Stimulated activated CD4-positive, alpha-beta T cell treated with anti-CD3 and anti-CD28 coated beads, TNF-alpha, amount 100 ng/mL, for 48 hours (primary cell): ENCODE measurements around the gene SF3B6.
"Not testable (repeated sequence)": the region's sequence is repeated elsewhere in the genome, so short reads cannot be mapped to it uniquely, and the experiment has no call there.

Experiments used
- DNase-seq, 3 donors: peaks; one replicate each; pipeline ENCODE4 v3.0.0-alpha.2; 2020; ENCODE audit warnings: low read depth in 3 of 3

The SF3B6 gene

DNA sequence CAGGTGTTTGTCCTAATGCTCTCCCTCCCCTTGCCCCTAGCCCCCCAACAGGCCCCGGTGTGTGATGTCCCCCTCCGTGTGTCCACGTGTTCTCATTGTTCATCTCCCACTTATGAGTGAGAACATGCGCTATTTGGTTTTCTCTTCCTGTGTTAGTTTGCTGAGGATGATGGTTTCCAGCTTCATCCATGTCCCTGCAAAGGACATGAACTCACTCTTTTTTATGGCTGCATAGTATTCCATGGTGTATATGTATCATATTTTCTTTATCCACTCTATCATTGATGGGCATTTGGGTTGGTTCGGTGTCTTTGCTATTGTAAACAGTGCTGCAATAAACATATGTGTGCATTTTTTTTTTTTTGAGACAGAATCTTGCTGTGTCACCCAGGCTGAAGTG is 17.1 kb upstream of the SF3B6 start:
- DNase-seq = not testable (repeated sequence)

DNA sequence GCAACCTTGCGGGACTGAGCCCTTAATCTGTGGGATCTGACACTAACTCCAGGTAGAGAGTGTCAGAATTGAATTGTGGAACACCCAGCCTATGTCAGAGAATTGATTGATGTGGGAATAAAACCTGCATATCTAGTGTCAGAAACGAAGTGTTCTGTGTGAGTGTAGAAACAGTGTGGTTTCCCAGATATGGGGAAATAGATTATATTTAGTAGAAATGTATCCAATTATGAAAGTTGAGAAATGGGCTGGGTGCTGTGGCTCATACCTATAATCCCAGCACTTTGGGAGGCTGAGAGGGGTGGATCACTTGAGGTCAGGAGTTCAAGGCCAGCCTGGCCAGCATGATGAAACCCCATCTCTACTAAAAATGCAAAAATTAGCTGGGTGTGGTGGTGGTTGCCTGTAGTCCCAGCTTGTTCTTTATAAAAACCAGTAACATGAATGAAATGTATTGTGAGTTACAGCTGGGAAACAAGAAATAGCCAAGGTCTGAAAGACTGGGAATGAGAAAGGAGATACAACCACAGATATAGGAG is 12.8 kb upstream of the SF3B6 start:
- no peak for DNase-seq

DNA sequence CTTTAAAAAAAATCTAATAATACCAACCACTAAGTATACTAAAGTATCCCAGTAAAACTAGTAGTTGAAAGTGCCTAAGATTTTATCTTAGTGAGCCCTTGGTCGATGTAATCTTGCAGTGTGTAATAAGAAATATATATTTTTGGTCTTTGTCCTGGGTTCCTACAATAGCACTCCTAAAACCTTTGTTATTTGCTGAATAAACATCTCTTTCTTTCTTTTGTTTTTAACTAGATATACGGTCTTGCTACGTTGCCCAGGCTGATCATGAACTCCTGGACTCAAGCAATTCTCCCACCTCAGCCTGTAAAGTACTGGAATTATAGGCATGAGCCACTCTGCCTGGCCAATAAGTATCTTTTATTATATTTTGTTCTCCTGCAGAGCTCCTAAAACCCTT is 10.9 kb upstream of the SF3B6 start:
- no peak for DNase-seq

DNA sequence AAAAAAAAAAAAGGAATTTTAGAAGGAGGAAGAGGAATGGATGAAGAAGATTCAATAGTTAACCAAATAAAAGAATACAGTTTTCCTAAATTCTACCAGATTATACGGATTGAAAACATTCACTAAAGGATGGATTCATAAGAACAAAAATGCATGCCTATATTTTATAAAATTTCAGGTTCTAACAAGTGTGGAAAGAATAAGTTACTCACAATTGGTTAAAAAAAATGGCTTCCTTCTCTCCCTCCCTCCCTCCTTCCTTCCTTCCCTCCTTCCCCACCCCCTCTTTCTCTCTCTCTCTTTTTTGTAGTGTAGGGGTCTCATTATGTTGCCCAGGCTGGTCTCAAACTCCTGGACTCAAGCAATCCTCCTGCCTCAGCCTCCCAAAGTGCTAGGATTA is 10.1 kb upstream of the SF3B6 start:
- no peak for DNase-seq

DNA sequence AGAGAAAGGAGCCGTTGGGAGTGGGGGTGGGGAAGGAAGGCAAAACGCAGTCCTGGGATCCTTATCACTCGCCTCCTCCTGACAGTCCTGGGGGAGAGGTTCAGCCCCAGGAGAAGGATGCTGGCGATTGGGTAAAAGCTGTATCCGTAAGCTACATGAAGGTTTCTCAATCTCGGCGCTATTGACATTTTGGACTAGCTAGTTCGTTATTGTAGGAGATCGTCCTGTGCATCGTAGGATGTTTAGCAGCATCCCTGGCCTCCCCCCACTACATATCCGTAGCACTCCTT is 9.0 kb upstream of the SF3B6 start:
- no peak for DNase-seq

DNA sequence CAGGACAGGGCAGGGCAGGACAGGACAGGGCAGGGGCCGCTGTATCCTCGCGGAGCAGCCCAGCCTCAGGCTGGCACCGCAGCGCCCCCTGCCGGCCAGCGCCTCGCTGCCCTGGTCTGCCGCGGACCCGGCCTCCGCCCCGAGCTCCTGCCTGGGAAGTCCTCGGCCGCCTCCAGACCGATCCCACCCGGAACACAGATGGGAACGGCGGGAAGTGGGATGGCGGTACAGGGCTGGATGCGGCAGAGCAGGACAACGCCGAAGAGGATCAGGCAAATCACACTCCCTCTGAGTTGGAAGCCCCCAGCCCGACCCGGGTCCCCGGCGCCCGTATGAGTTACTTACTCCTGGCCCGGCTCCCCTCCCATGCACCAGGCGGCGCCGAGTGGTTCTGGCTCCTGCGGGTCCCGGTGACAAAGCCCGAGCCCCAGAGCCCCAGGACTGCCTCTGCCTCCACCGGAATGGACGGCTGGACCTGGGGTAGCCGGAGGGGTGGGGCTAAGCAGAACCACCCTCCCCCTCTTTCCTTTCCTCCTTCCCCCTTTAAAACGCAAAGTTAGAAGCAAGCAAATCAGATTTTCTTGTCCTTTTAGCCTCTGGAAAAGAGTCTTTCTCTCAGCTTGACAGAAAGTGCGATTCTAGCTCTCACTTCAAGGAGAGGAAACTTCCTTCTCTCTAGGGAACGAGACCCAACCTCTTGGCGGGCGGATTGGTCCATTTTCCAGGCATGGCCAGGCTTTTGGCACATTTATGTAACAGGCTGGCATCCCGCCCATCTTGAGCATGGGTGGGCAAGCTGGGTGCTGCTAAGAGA is 8.5 kb upstream of the SF3B6 start, which contains the start of gene TP53I3:
TP53I3 (minus strand) TSS at position 449 of the 814 bp plus-strand sequence. CDS start 508 bp downstream, outside the sequence.
- peak; percentile 56 to 86 (median 76) for DNase-seq

DNA sequence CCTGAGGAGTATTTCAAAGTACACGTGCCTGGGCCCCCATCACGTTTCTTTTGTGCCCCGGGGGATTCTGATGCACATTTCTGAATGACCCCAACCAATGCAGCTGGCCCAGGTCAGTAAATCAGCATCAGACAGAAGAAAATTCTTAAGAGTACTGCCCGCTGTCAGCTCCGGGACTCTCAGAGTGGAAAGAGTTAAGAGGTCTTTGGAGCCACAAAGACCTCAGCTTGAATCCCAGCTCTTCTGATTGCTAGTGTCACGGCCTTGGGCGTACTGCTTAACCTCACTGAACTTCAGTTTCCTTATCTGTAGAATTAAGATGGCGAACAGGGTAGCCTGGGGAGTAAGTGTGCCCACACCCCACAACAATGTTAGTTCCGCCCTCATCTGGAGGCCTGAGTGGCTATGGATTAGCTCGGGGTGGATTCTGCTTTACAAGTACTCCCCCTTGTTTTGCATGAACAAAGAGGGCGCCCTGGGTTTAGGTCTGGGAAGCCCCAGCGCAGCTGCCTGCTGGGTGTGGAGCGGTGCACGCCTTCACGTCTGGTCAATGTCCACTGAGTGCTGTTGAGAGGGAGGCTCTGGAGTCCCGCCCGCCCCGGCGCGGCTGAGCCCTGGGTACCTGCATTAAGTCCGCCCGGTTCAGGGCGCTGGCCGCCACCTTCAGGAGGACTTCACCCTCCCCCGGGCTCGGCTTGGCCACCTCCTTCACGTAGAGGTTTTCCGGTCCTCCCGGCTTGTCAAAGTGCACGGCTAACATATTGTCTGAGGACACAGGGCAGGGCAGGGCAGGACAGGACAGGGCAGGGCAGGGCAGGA is 7.7 kb upstream of the SF3B6 start:
- DNase-seq = no peak

DNA sequence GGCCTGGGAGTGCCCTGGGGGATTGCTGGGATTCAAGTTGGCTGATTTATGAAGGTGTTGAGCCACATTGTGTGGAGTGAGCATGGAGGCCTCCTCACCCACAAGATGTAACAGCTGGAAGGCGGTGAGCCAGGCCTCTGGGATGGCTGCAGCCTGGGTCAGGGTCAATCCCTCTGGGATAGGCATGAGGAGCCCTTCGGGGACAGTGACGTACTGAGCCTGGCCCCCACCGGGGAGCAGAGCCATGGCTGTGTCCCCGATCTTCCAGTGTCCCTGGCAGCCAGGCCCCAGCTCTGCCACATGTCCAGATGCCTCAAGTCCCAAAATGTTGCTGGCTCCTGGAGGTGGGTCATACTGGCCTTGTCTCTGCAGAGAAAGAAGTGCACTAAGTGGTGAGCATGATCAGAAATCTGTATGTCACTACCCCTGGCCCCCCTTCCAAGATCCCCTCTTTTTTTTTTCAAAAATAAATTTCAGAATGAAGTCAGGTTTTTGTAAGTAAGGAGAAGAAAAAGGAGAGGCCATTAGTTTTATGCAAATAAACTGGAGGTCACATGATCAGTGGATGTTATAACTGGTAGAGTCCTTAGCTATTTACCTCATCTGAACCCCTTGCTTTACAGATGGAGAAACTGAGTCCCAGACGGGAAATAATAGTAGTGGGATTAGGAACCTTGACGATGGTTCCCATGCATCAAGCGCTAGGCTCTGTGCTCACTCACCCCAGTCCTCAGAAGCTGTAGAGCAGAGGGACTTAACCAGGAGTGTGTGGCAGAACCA is 6.9 kb upstream of the SF3B6 start:
- DNase-seq = no peak

DNA sequence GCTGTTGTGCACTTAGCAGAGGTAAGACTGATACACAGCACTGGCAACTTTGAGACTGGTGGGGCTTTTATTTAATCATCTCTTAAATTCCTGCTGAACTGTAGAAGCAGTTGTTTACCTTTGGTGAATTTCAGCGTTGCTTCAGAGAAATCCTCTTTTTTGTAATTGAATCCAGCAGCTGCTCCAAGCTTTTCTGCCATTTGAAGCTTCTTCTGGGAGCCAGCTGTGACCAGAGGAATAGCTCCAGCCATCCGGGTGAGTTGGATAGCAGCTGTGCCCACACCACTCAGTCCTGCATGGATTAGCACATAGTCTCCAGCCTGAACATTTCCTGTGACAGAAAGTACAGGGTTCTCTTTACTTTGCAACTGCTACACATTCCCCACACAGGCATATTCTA is 4.6 kb upstream of the SF3B6 start:
- DNase-seq = no peak

DNA sequence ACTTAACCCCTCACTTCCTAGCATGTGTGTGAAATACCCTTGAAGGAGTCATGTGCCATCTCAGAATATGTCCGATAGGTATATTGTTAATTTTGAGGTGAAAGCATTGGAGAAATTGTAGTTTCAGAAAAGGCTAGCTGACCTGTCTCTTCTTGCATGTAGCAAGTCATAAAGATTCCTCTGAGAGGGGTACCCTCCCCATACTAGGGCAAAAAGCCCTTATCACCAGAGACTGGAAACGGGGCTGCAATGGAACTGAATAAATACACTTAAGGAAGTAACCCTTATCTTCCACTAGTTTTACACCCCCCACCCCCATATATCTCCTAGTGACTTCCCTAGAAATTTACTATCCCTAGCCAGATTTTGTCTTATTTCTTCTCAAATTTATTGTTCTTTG is 1.8 kb upstream of the SF3B6 start:
- DNase-seq = no peak

DNA sequence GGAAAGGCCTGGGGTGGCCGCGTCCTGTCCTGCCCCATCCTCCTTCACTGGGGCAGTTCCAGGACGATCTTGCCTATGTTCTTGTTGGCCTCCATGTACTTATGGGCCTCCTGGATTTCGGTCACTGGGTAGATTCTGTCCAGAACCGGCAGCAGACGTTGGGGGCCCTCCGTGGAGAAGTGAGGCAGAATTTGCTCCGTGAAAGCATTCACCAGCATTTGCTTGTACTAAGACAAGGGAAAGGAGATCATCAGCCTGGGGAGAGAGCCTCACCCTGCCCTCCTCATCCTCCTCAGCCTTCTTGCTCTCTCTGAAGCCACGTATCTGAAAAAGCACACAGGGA is 1.4 kb upstream of the SF3B6 start:
- DNase-seq = no peak

DNA sequence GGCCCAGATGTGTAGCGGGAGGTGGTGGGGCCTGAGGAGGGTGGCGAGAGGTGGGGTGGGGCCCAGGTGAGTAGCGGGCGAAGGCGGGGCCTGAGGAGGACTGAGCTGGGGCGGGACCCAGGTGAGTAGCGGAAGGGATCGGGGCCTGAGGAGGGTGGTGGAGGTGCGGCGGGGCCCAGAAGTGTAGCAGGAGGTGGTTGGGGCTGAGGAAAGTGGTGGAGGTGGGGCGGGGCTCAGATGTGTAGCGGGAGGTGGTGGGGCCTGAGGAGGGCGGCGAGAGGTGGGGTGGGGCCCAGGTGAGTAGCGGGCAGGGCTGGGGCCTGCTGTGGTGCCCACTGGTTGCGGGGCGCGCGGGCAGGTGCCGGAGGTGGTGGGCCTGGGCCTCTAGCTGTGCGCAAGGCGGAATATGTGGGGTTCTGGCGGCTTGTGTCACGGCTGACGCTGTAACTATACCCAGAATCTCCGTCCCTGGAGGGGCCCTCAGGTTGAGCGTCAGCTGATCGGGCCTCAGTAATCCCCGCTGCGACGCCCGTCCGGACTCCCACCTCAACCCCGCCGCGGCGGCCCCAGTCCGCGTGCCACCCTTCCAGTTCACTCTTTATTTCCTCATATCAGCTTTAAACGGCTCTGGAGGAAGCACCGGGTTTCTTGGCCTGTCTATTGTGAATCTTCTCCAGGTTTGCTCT is 866 bp upstream of the SF3B6 start:
- peak in 1 of 3 donors; percentile 51 for DNase-seq

DNA sequence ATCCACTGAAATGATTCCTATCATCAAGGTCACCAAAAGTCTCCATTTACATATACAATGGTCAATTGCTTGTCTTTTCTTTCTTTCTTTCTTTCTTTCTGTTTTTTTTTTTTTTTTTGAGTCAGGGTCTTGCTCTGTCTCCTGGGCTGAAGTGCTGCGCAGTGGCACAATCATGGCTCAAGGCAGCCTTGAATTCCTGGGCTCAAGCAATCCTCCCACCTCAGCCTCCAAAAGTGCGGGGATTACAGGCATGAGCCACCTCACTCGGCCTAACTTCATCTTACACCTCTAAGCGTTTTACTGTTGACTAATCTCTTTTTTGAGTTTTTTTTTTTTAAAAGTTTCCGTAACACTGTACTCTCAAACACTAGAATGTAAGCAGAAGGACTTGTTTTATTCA is 867 bp downstream of the SF3B6 start:
- no peak for DNase-seq

DNA sequence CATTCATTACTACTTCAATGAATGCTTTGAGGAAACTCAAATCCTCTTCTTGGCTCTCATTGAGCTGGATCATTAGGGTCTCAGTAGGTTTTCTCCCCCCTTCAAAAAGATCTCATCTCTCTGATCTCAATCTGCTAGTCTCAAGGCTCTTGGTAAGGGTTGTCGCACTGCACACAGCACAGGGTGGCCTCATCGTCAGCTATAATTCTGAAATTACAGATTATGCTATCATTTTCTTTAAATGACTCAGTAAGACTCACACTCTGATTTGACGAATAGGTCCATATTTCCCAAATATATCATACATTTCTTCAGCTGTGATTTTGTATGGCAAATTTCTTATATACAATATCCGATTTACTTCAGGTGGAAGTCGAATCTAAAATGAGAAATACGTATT is 2.3 kb downstream of the SF3B6 start:
- DNase-seq = no peak

DNA sequence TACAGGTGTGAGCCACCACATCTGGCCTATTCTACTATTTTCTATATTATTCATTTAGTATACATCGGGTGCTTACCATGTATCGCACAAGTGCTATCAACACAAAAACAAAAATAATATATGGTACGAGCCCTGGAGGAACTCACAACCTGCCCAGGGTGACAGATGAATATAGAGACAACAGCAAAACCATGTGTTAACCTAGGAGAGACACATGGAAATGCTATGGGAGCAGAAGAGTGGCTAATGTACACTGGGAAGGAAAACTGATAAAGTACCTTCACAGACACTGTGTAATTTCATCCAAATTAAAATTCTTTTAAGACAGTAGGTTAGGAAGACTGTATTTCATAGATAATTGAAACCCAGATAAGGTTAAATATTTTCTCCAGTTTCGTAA is 3.9 kb downstream of the SF3B6 start:
- DNase-seq = no peak

DNA sequence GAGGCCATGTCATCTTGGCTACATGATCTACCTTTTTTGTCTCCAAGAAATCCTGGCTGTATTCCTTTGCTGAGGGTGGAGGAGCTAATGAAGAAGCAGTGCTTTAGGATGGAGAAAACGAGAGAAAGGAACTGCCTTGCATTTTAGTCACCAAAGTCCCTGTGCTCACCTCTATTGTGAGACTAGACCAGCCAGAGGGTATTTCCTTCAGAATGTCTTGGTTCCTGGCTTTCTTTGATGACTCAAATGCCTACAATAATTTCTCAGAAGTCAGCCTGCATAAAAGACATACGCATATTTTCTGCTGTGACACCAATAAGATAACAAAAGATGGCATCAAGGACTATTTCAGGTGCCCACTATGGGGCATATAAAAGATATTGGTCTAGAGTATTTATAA is 10.8 kb downstream of the SF3B6 start:
- no peak for DNase-seq

DNA sequence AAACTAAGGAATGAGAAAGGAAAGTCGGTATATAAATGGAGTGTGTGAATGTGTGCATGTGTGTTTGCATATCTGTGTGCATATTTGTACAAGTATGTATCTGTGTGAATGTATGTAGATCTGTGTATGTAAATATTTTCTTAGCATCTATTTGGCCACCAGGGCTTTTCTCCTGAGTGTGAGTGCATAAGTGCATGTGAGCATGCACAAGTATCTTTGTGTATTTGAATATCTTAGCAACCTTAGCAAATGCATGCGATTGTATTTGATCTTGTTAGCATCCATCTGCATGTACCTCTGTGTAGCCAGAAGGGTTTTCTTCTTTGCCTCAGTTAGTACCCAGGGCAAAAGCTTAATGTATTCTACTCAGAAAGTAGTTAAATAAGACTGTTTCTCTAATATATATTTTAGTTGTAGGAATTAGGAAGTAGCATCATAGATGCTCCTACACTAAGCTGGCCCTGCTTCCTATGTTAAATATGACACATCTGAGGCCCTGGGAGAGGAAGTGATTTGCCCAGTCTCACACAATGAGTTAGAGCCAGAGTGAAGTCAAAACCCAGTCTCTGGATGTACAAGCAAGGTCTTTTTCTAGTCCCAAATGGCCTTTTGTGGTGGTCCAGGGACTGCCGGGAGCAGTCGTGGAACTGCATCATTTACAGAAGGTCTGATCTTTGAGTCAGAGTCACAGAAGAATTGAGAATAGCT is 17.4 kb downstream of the SF3B6 start:
- no peak for DNase-seq

DNA sequence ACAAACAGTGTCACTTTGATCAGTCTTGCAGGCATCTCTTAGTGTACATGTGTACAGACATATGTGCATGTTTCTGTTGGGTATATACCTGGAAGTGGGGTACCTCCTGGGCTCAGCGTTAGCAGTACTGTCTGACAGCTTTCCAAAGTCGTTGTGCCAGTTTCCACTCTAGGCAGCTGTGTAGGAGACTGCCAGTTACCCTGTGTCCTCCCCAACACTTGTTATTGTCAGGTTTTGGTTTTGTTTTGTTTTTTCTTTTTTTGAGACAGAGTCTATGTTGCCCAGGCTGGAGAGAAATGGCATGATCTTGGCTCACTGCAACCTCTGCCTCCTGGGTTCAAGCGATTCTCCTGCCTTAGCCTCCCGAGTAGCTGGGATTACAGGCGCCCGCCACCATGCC is 20.4 kb downstream of the SF3B6 start:
- DNase-seq = no peak

DNA sequence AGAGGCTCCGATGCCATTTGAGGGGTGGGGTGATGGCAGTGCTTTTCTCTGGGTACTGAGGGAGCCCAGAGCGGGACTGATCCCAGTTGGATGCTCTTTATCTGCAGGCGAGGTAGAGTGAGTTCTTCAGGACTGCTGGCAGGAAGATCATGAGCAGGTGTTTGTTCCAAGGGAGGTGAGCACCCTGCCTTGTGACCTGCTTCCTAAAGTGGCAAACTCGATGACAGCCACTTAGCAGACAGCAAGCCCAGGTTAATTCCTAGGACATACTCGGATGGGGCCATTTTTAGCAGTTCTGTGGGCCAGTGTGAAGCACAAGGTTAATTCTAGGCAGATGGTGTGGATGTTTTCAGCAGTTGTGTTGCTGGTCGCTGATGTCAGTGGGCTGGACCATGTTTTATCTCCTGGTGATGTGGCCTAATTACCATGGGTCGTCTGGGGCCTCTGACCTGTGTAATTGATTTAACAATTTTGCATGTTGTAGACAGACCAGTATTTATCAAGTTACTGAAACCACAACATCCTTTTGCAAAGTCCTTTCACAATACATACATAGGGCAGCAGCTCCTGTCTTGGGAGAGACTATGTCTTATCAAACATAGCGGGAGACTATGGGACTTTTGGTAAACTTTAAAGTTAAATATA is 21.6 kb downstream of the SF3B6 start:
- DNase-seq = no peak

DNA sequence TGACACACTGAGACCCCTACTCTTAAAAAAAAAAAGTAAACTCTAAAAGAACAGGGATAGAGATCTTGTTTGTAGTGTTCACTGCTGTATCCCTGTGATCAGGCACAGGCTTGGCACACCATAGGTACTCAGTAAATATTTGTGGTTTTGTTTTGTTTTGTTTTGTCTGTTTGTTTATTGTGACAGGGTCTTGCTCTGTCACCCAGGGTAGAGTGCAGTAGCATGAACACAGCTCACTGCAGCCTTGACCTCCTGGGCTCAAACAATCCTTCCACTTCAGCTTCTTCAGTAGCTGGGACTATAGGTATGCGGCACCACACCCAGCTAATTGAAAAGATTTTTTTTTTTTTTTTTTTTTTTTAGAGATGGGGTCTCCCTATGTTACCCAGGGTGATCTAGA is 23.2 kb downstream of the SF3B6 start:
- DNase-seq = no peak

DNA sequence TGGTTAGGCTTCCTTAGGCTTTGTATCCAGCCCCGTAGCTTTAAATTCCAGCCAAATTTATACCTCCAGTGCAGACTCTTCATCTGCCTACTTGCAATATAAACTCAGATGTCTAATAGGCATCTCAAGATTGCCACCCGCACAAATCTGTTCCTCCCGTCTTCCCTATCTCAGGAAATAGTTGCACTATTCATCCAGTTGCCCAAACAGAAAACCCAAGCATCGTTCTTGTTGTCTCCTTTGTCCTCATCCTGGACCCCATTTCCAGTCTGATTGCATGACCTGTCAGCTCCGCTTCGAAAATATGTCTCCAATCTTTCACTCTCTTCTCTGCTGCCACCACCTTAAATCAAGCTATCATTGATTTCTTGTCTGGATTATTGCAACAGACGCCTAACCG is 24.3 kb downstream of the SF3B6 start:
- no peak for DNase-seq
